Kidney capillary endothelial cell (primary cell): ENCODE measurements around the gene SNCA.
A peak's percentile ranks its signal among the peaks of the same experiment; 100 is the strongest.

Source experiments
- DNase-seq: peaks from one replicate; pipeline ENCODE4 v3.0.0-alpha.2; 2018; ENCODE audit warnings: low spot score

The SNCA gene

GRCh38 chr4:89814362-89814761 lies 22.6 kb downstream of the SNCA start:
- DNase-seq, result no peak

DNA sequence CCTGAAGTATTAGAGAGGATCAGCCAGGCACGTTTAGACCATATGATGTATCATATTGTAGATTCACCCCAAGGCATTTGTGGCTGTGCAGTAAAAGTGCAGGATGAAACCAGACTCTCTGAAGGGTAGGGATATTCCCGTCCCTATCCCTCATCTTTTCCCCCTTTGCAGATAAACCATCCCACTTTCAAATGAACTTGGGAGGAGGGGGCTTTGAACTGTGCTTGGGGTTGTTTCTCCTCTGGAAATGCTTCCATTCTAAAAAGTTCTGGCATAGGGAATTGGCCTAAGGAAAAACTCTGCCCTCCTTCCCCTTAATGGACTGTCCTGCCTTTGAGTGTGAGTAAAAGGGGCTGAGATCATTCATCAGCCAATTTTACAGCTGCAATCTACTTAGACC lies 23.8 kb downstream of the SNCA start:
- no peak for DNase-seq

- DNase-seq, result no peak
Observed at GRCh38 chr4:89807441-89808140, 29.4 kb downstream of the SNCA start.

DNA sequence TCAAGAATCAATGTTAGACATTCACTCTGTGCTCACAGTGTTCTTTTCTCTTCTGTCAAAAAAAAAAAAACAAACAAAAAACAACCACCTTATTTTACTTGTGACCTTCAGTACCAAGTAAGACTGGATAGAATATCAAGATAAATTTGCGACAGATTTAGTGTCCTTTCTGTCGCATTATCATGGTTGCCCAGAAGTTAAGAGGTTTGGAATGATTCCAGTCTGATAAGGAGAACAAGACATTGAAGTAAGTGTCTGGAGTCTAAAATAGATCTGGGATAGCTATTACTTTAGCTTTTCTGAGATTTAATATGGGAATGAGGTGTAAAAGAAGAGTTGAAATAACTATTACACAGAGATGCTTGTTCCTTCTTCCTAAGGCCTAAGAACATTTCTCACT lies 31.7 kb downstream of the SNCA start:
- DNase-seq, result no peak

GRCh38 chr4:89803915-89804314 lies 33.0 kb downstream of the SNCA start:
- no peak for DNase-seq

- no peak for DNase-seq
Observed at GRCh38 chr4:89803036-89803435, 33.9 kb downstream of the SNCA start.

DNA sequence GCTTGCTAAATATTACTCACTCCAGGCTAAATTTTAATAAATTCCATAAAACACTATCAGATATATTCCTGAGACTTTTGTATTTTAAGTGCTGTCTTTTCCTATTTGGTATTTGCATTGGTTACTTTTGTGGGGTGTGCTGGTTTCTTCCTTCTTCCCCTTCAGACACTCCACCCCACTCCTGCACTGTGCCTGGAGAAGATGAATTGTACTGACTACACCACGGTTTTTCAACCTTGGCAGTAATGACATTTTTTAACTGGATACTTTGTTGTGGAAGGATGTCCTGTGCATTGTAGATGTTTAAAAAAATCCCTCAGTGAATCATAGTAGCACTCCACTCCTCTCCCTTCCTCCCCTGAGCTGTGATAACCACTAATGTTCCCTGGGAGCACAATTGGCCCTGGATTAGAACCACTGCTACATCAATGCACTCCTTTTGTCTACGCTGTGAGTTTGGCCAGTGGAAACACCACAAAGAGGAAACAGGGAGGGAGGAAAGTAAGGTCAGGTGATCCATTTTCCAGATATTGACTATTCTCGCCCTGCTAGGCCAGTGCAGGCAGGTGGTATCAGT lies 36.3 kb downstream of the SNCA start:
- DNase-seq, result peak; percentile 35

DNA sequence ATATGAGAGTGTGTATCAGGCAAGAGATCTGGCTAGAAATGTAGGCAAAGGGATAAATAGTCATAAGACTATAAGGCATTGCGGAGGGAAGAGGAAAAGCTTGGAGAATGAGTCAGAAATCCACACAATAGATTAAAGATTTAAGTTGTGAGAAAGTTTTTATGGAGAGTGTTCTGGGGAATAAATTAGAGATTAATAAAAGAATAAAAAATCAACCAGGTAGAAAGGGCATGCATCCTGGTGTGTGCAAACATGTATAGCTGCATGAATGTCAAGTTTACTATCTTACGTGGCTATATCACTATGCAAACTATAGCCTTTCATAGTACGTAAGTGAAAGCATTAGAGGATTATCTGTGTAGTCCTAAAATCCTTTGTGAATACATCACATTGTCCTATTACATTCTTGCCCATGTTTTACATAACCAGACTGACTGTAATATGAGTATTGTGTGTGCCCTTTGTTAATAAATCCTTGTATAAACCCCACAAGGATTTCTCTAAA lies 36.9 kb downstream of the SNCA start:
- DNase-seq, result peak; percentile 63

DNA sequence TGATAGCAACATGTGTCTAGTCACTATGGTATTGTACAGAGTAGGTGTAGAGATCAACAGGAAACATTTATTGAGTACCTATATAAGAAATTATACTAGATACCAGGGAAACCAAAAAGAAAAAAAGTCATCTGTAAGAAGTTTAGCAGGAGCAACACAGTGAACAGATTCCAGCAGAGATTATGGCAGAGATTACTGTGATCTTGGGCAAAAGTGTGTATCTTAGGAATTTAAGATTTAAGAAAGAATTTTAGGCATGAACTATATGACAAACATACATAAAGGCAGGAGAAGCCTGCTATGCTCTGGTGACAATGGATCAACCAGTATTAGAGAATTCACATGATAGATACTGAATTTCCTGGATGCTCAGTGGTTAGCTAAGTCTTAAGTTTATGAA lies 37.9 kb downstream of the SNCA start:
- DNase-seq, result no peak

GRCh38 chr4:89797117-89797516 lies 39.8 kb downstream of the SNCA start:
- peak; percentile 67 for DNase-seq

DNA sequence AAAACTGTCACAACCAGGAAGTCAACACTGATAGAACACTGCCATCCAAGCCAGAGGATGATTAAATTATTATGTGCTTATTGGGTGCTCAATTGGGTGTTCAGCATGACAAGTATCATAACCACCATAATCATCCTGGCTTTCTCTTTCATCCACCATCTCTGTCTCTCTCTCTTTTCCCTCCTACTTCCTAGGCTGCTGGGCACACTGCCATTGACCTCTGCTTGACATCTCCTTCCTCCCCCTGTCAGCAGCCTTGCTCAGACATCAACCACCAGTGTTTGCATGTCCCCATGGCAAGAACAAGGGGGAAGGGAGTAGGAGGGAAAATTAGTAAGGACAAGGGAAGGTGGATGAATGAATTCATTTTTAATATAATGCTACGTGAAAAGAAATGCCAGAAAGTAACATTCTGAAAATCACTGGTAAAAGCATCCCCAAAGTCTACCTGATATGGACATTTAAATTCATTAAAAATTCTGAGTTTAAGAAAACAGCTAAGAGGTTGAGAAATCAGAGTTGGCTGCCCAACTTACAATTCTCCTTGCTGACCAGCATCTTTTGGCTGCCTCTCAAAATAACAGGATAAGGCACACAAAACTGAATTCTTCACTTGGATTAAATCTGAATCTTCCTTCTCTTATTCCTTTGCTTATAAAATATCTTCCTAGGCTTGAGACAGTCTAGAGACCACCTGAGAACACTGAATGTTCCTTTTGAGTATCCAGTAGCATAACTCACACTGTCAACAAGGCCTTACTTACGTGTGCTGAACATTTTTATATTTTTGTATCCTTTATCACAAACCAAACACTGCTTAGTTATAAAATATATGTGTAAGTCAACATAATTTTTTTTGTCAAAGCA lies 48.5 kb downstream of the SNCA start:
- DNase-seq, result no peak

GRCh38 chr4:89784686-89785231 lies 52.2 kb downstream of the SNCA start:
- no peak for DNase-seq

GRCh38 chr4:89781321-89781720 lies 55.6 kb downstream of the SNCA start:
- DNase-seq, result no peak

DNA sequence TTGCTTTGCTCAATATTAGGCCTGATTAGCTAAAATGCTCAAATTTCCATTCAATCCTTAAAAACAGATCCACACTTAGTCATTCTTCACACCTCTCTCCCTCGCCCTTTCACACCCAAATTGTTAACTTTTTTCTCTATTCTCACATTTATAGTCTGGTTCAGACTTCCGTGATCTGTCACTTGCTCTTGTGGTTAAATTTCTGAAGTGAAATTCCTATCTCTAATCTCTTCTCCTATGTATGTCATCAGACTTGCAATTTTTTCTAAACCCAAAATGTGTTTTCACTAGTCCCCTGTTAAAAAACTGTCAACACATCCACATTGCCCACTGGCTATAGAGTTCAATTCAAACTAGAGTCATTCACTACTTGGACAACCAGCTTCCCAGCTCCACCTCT lies 63.2 kb downstream of the SNCA start:
- no peak for DNase-seq

DNA sequence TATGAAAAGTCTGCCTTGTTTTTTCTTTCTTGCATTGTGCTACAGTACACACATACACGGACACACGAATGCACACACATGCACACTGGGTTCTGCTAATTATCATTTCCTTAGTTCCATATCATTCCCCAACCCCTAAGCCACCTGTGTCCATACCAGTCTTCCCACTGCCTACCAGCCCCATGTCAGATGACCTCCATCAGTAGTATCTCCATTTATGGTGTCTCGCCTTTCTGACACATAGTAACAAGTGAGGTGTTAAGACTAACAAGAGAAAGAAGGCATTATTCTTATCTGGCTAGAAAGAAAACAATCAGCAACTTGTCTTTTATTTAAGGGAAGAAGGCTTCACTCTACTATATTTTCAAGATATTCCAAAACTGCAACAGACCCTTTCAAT lies 67.1 kb downstream of the SNCA start:
- DNase-seq, result no peak

GRCh38 chr4:89767924-89768323 lies 69.0 kb downstream of the SNCA start:
- no peak for DNase-seq

GRCh38 chr4:89765966-89766365 lies 71.0 kb downstream of the SNCA start:
- no peak for DNase-seq

DNA sequence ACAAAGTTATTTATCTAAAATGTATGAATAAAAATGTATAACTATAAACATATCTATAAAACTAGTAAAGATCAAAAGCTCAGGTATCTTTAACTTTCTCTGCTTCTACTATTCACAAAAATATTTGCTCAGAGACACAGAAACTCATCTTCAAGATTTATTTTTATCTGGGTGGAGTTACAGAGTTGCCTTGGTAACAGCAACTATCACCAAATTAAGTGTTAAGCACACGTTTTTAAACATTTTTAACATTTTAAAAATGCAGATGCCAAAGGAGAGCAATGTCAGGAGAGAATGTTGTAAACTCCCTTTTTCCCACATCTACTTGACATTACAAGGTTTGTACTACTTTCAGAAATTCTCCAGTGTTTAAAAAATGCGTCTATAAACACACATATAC lies 71.4 kb downstream of the SNCA start:
- no peak for DNase-seq

GRCh38 chr4:89762311-89762710 lies 74.7 kb downstream of the SNCA start:
- no peak for DNase-seq

- DNase-seq, result no peak
Observed at GRCh38 chr4:89759426-89759825, 77.5 kb downstream of the SNCA start.

GRCh38 chr4:89757154-89757719 lies 79.7 kb downstream of the SNCA start:
- DNase-seq, result no peak

- DNase-seq, result peak; percentile 11
Observed at GRCh38 chr4:89755220-89755619, 81.7 kb downstream of the SNCA start.
